PC-9 (cell line): ENCODE data around the gene SYMPK. TPM values are rescaled to one million over a fixed set of nuclear protein-coding genes. Genes with fewer than 3 reads are reported as not detected.

Experiments used
- Bru-seq: library from RNA; stranded (reverse); fragments of 400-500 nt; gene quantifications from one replicate; lab custom pipeline; 2021; lab: Mats Ljungman, UMichigan
- BruChase-seq, 2 experiments: library from RNA; stranded (reverse); fragments of 400-500 nt; gene quantifications; one replicate each; lab custom pipeline; 2021; lab: Mats Ljungman, UMichigan
- BruUV-seq: library from RNA; stranded (reverse); fragments of 400-500 nt; replicated peaks from 2 replicates; lab custom pipeline; 2021; lab: Mats Ljungman, UMichigan
- CTCF ChIA-PET: fragments of 300-600 bp; sonication (Branson Sonifier 250); formaldehyde crosslinking; loops from one replicate; lab custom pipeline; 2022; ENCODE audit warnings: antibody characterized with exemption; lab: Charles Lee
- POLR2A ChIA-PET: fragments of 300-600 bp; sonication (Branson Sonifier 250); formaldehyde crosslinking; loops from one replicate; lab custom pipeline; 2022; ENCODE audit warnings: antibody characterized with exemption; ENCODE audit not compliant: unreplicated experiment; lab: Charles Lee
- DNase-seq, 2 experiments: peaks; one replicate each; pipeline versions ENCODE4 v3.0.0 to v3.0.0-alpha.2; 2015 to 2022; ENCODE audit warnings: mixed read lengths in 1 of 2
- H2AFZ ChIP-seq: fragments of 200-600 bp; sonication (generic); 2 replicates; pipeline ENCODE4 v1.8.1; 2017; ENCODE audit warnings: antibody characterized with exemption
- H3F3A ChIP-seq: fragments of 200-600 bp; sonication (generic); 2 replicates; pipeline ENCODE4 v1.8.1; 2017; ENCODE audit warnings: antibody characterized with exemption, mild to moderate bottlenecking, low read depth; ENCODE audit not compliant: insufficient read depth
- H3K27ac ChIP-seq: fragments of 200-600 bp; sonication (generic); 2 replicates; pipeline ENCODE4 v1.6.1; 2016; ENCODE audit warnings: mixed run types
- H3K27me3 ChIP-seq: fragments of 200-600 bp; sonication (generic); 2 replicates; pipeline ENCODE4 v1.6.1; 2016; ENCODE audit warnings: low read depth, mixed run types; ENCODE audit not compliant: insufficient read depth
- H3K36me3 ChIP-seq: fragments of 200-600 bp; sonication (generic); 2 replicates; pipeline ENCODE4 v1.6.1; 2016; ENCODE audit warnings: low read depth, mixed run types
- H3K4me1 ChIP-seq: fragments of 200-600 bp; sonication (generic); replicated peaks from 2 replicates; pipeline ENCODE4 v1.6.1; 2016; ENCODE audit warnings: mixed run types; ENCODE audit not compliant: insufficient read depth
- H3K4me2 ChIP-seq: fragments of 200-600 bp; sonication (generic); 2 replicates; pipeline ENCODE4 v1.6.1; 2017; ENCODE audit warnings: mixed run types
- H3K4me3 ChIP-seq: fragments of 200-600 bp; sonication (generic); 2 replicates; pipeline ENCODE4 v1.6.1; 2016; ENCODE audit warnings: mixed run types
- H3K79me2 ChIP-seq: fragments of 200-600 bp; sonication (generic); 2 replicates; pipeline ENCODE4 v1.6.1; 2017; ENCODE audit warnings: low read depth, mixed run types
- H3K9me2 ChIP-seq: fragments of 200-600 bp; sonication (generic); 2 replicates; pipeline ENCODE4 v1.8.1; 2017; ENCODE audit warnings: mild to moderate bottlenecking; ENCODE audit not compliant: insufficient read depth
- H3K9me3 ChIP-seq: fragments of 200-600 bp; sonication (generic); 2 replicates; pipeline ENCODE4 v1.8.1; 2016; ENCODE audit warnings: low read depth; ENCODE audit not compliant: insufficient read depth
- H4K20me1 ChIP-seq: fragments of 200-600 bp; sonication (generic); 2 replicates; pipeline ENCODE4 v1.8.1; 2017; ENCODE audit not compliant: insufficient read depth
- CTCF ChIP-seq: fragments of 200-600 bp; sonication (generic); conservative IDR thresholded peaks from 2 replicates; pipeline ENCODE4 v1.6.1; 2017; ENCODE audit warnings: mixed run types, antibody characterized with exemption, mild to moderate bottlenecking, moderate library complexity
- EZH2 ChIP-seq: fragments of 200-600 bp; sonication (generic); IDR thresholded peaks from 2 replicates; pipeline ENCODE4 v1.8.0; 2017; ENCODE audit warnings: antibody characterized with exemption, low read depth
- intact Hi-C: fragments of 100-400 bp; cut with micrococcal nuclease; formaldehyde crosslinking; loops from one replicate; pipeline ENCODE4 v1.10.0; 2022; ENCODE audit not compliant: unreplicated experiment
- long read RNA-seq: library from polyadenylated mRNA; stranded (forward); transcript quantifications from one replicate; pipeline ENCODE4 v2.0.0, GENCODE V29; 2022
- total RNA-seq: library from RNA; stranded (reverse); gene quantifications from 2 replicates; pipeline ENCODE4 v1.2.3, GENCODE V29; 2021

The SYMPK gene
- total RNA-seq: 85.5 and 121 TPM in 2 replicates
- Bru-seq, nascent RNA: percentile 74 among the genes with signal in this experiment
- BruChase-seq, experiment 1, labeled RNA remaining after a 2-hour chase: percentile 83 among the genes with signal in this experiment
- BruChase-seq, experiment 2, labeled RNA remaining after a 6-hour chase: percentile 83 among the genes with signal in this experiment
- long read RNA-seq, full-length matches to known transcripts: 7 of 36 reads
- long read RNA-seq, partial matches to known transcripts: 13 of 36 reads
- long read RNA-seq, other reads (novel, unspliced or antisense): 16 of 36 reads

GRCh38 chr19:45862564-45863334, at the start of gene SYMPK:
Gene SYMPK (minus strand): TSS chr19:45863147. CDS start chr19:45854495, 8,652 bp downstream.
- Histone ChIP-seq H3K27ac (peak within 1 kb of the TSS; percentile 30), H3K79me2 (peaks cover 47% of the 10 kb centered on the region)

GRCh38 chr19:45911291-45911690, 48.3 kb upstream of the SYMPK start:
- ChIA-PET POLR2A (no interaction called here), CTCF (no interaction called here)

More at GRCh38 chr19:45862564-45863334, at the start of gene SYMPK:
- BruUV-seq: TSS peak; percentile 95
- Histone ChIP-seq H3K4me1 (peaks cover 15% of the 10 kb centered on the region), H3K9me2 (no peaks in the 10 kb centered on the region), H4K20me1 (peaks cover 8% of the 10 kb centered on the region; the same call in 1 of the 2 replicates), H3K4me2 (peak within 1 kb of the TSS; percentile 81), H3K4me3 (peak within 1 kb of the TSS; percentile 67), H3K36me3 (peaks cover 14% of the 10 kb centered on the region; the same call in 1 of the 2 replicates), H3K9me3 (no peaks in the 10 kb centered on the region), H2AFZ (peak within 1 kb of the TSS; percentile 91), H3K27me3 (peaks cover 41% of the 10 kb centered on the region), H3F3A (peaks cover 19% of the 10 kb centered on the region; the same call in 1 of the 2 replicates)
- intact Hi-C loops: loop anchor here (1.0 to 10.0 kb wide), 3 partner anchors 24 to 402 kb away; partner anchors contain the start of gene IRF2BP1
- POLR2A ChIA-PET: interaction anchor here (0.5 to 1.0 kb wide), 9 partner anchors 40 to 408 kb away, joined by 3 to 10 read pairs (median 4); partner anchors contain the start of genes CCDC61 and MYPOP
- TF ChIP-seq EZH2 (no peak), CTCF (no peak; the same call in 1 of the 2 replicates)
- CTCF ChIA-PET: interaction anchor here (0.7 to 1.5 kb wide), 5 partner anchors 20 to 214 kb away, joined by 3 to 6 read pairs (median 4); no protein-coding TSS in a partner anchor
- DNase-seq: peak; percentile 97

More at GRCh38 chr19:45911291-45911690, 48.3 kb upstream of the SYMPK start:
- no peak overlapping the region for H2AFZ ChIP-seq
- H3K4me2 ChIP-seq: no peak overlapping the region
- no peaks in the 10 kb centered on the region for H3K9me2 ChIP-seq
- H3K27me3 ChIP-seq: peaks cover 9% of the 10 kb centered on the region; the same call in 1 of the 2 replicates
- no peaks in the 10 kb centered on the region for H3K9me3 ChIP-seq
- H3K79me2 ChIP-seq: no peaks in the 10 kb centered on the region
- H4K20me1 ChIP-seq: no peaks in the 10 kb centered on the region
- no peak overlapping the region for H3K27ac ChIP-seq
- H3K4me3 ChIP-seq: no peak overlapping the region
- H3K36me3 ChIP-seq: no peaks in the 10 kb centered on the region
- peaks cover 14% of the 10 kb centered on the region for H3F3A ChIP-seq
- intact Hi-C loops: no loop called here
- no peak for DNase-seq
- no TSS peak for BruUV-seq
- H3K4me1 ChIP-seq: peaks cover 16% of the 10 kb centered on the region
- TF ChIP-seq EZH2 (no peak), CTCF (no peak)
